Sigmoid colon (tissue), 4 donors: Measurements from ENCODE around the gene FEM1C.

ENCODE experiments used
- POLR2A ChIP-seq, 2 donors: fragments of 450-650 bp; IDR thresholded peaks; one replicate each; pipeline ENCODE4 v1.6.1; 2016; ENCODE audit warnings: antibody characterized with exemption in 2 of 2, mild to moderate bottlenecking in 2 of 2, moderate library complexity in 2 of 2
- POLR2AphosphoS5 ChIP-seq, 4 donors: sonication (generic); formaldehyde crosslinking; IDR thresholded peaks; one replicate each; pipeline ENCODE4 v1.6.1; 2017; ENCODE audit warnings: antibody characterized with exemption in 4 of 4
- TF ChIP-seq, protein P1 (sequence below), 4 experiments: fragments of 450-650 bp in 3 of 4; fragments of 200-600 bp in 1 of 4; IDR thresholded peaks; one replicate each; pipeline ENCODE4 v1.5.1; 2016 to 2019; ENCODE audit warnings: antibody characterized with exemption in 4 of 4, mild to moderate bottlenecking in 3 of 4, moderate library complexity in 2 of 4

DNA sequence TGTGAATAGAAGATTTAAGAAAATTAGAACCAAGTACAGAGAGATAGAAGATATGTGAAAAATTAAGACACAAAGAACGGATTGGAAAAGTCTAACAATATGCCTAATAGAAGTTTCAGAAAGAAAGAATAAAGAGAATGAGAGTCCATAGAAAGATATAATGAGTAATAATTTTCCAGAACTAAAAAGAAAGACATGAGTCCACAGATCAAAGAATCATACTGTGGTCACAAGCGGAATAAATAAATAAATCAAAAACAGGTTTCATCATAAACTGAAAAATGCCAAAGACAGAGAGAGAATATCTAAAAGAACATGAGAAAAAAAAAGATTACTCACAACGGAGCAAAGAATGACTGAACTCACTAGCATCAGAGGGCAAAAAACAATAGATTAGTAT, 32.9 kb downstream of the FEM1C start:
- TF ChIP-seq POLR2AphosphoS5 (IDR thresholded peaks at IDR 0.05) (no peak), POLR2A (IDR thresholded peaks at IDR 0.05) (no peak)
- TF ChIP-seq, protein P1, sequence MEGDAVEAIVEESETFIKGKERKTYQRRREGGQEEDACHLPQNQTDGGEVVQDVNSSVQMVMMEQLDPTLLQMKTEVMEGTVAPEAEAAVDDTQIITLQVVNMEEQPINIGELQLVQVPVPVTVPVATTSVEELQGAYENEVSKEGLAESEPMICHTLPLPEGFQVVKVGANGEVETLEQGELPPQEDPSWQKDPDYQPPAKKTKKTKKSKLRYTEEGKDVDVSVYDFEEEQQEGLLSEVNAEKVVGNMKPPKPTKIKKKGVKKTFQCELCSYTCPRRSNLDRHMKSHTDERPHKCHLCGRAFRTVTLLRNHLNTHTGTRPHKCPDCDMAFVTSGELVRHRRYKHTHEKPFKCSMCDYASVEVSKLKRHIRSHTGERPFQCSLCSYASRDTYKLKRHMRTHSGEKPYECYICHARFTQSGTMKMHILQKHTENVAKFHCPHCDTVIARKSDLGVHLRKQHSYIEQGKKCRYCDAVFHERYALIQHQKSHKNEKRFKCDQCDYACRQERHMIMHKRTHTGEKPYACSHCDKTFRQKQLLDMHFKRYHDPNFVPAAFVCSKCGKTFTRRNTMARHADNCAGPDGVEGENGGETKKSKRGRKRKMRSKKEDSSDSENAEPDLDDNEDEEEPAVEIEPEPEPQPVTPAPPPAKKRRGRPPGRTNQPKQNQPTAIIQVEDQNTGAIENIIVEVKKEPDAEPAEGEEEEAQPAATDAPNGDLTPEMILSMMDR (IDR thresholded peaks at IDR 0.05) = no peak
